ENCODE data around the gene TARP.
A peak's percentile ranks its signal among the peaks of the same experiment; 100 is the strongest.

Gene TARP

DNA sequence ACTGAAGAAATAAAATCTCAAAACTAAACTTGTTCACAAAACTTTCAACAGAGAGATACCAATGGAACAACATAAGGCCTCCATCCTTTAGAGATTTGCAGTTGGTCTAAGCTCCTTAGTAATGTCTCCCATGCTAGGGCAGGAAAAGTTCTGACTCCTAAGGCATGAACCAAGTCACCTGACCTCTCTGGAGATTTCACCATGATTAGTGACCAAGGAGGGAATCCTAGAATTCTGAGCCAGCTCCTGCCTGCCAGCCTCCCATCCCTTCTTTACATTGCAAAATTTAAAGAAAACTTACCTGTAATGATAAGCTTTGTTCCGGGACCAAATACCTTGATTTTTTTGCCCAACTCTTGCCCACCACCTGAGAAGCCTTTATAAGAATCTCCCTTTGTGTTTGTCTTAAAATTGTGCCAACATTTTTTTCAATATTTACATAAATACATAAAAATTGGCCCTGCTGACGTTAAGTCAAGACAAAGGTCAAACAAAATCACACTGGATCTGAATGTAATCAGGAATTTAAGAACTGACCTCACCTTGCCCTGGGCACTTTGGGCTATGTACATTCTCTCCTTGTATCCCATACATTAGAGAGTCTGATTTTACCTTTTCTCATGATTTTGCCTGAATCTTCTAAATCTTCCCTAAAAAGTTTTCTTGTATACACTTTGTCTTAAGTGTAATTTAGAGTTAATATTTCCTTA is at the start of gene TARP:
TARP (minus strand) TSS at position 351 of the 710 bp plus-strand sequence.
- Histone ChIP-seq H3K4me3 (ENCODE audit: low read length) (no peak within 1 kb of the TSS), H4K20me1 (ENCODE audit: insufficient read depth, low read depth, low read length) (no peaks in the 10 kb centered on the region), H3K27me3 (ENCODE audit: low read length) (no peaks in the 10 kb centered on the region), H3K9me2 (replicated peaks; ENCODE audit: insufficient read depth, low read length) (no peaks in the 10 kb centered on the region), H3K4me2 (ENCODE audit: low read depth, low read length, poor library complexity, severe bottlenecking) (no peak within 1 kb of the TSS), H3K79me2 (ENCODE audit: low read length) (no peaks in the 10 kb centered on the region), H3K4me1 (ENCODE audit: low read length) (no peaks in the 10 kb centered on the region), H2AFZ (ENCODE audit: low read length) (no peak within 1 kb of the TSS), H3K9me3 (ENCODE audit: low read length) (no peaks in the 10 kb centered on the region), H3K9ac (ENCODE audit: low read length) (no peak within 1 kb of the TSS), H3K36me3 (ENCODE audit: insufficient read depth, low read length) (no peaks in the 10 kb centered on the region), H3K27ac (ENCODE audit: low read length) (no peak within 1 kb of the TSS)
- DNase-seq = no peak

DNA sequence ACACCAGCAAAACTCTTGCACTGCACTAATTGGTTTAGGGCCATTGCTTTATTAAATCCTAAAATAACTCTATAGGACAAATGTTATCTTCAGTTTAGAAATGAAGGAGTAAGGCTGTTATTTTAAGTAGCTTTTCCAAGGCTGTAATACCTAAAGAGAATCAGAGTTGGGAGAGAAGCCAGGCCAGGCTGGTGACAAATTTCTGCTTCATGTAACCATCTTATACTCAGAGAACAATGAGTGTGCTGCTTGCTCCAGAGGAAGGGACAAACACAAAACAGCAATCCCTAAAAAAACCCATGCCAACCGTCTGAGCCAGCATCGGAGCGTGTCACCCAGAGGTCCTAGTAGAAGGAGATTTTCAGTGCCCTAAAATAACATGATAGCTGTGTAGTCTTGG is 49.7 kb upstream of the TARP start:
- H3K9me3 ChIP-seq (ENCODE audit: low read length) = no peaks in the 10 kb centered on the region
- no peaks in the 10 kb centered on the region for H3K36me3 ChIP-seq (ENCODE audit: insufficient read depth, low read length)
- no peak overlapping the region for H3K4me2 ChIP-seq (ENCODE audit: low read depth, low read length, poor library complexity, severe bottlenecking)
- DNase-seq = no peak
- H3K79me2 ChIP-seq (ENCODE audit: low read length) = no peaks in the 10 kb centered on the region
- no peak overlapping the region for H3K4me3 ChIP-seq (ENCODE audit: low read length)
- no peaks in the 10 kb centered on the region for H3K9me2 ChIP-seq (replicated peaks; ENCODE audit: insufficient read depth, low read length)
- H3K9ac ChIP-seq (ENCODE audit: low read length) = no peak overlapping the region
- H2AFZ ChIP-seq (ENCODE audit: low read length) = no peak overlapping the region
- H3K27me3 ChIP-seq (ENCODE audit: low read length) = no peaks in the 10 kb centered on the region
- H4K20me1 ChIP-seq (ENCODE audit: insufficient read depth, low read depth, low read length) = no peaks in the 10 kb centered on the region
- H3K4me1 ChIP-seq (ENCODE audit: low read length) = no peaks in the 10 kb centered on the region
- H3K27ac ChIP-seq (ENCODE audit: low read length) = no peak overlapping the region

GRCh38 chr7:38322461-38322860 is 49.0 kb upstream of the TARP start:
- Histone ChIP-seq H2AFZ (ENCODE audit: low read length) (no peak overlapping the region), H3K4me1 (ENCODE audit: low read length) (no peaks in the 10 kb centered on the region), H3K4me2 (ENCODE audit: low read depth, low read length, poor library complexity, severe bottlenecking) (no peak overlapping the region)

DNA sequence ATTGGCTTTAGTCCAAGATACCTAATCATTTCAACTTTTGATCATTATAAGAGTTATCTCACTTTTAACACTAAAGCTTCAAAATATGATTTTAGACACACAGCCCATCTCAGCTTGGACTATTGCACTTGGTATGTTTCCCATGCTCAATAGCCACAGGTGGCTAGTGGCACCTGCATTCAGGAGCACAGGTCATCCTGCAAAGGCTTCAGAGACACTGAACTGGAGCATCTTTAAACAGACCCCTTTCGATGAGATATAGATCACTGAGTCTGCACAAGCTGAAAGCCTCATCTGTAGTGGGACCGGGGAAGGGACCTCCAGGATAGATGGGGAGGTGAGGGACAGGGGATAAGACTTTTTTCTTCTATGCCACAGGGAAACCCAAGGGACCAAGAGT is 48.5 kb upstream of the TARP start:
- H3K9ac ChIP-seq (ENCODE audit: low read length) = no peak overlapping the region
- no peaks in the 10 kb centered on the region for H3K4me1 ChIP-seq (ENCODE audit: low read length)
- no peaks in the 10 kb centered on the region for H3K27me3 ChIP-seq (ENCODE audit: low read length)
- no peaks in the 10 kb centered on the region for H3K9me2 ChIP-seq (replicated peaks; ENCODE audit: insufficient read depth, low read length)
- H3K36me3 ChIP-seq (ENCODE audit: insufficient read depth, low read length) = no peaks in the 10 kb centered on the region
- no peak overlapping the region for H3K27ac ChIP-seq (ENCODE audit: low read length)
- H3K9me3 ChIP-seq (ENCODE audit: low read length) = no peaks in the 10 kb centered on the region
- no peak overlapping the region for H3K4me3 ChIP-seq (ENCODE audit: low read length)
- H2AFZ ChIP-seq (ENCODE audit: low read length) = no peak overlapping the region
- H3K4me2 ChIP-seq (ENCODE audit: low read depth, low read length, poor library complexity, severe bottlenecking) = no peak overlapping the region
- DNase-seq = no peak
- no peaks in the 10 kb centered on the region for H3K79me2 ChIP-seq (ENCODE audit: low read length)
- H4K20me1 ChIP-seq (ENCODE audit: insufficient read depth, low read depth, low read length) = no peaks in the 10 kb centered on the region

More at GRCh38 chr7:38322461-38322860, 49.0 kb upstream of the TARP start:
- Histone ChIP-seq H3K79me2 (ENCODE audit: low read length) (no peaks in the 10 kb centered on the region), H3K9me3 (ENCODE audit: low read length) (no peaks in the 10 kb centered on the region), H3K27ac (ENCODE audit: low read length) (no peak overlapping the region), H3K9ac (ENCODE audit: low read length) (no peak overlapping the region), H3K36me3 (ENCODE audit: insufficient read depth, low read length) (no peaks in the 10 kb centered on the region), H3K27me3 (ENCODE audit: low read length) (no peaks in the 10 kb centered on the region), H3K9me2 (replicated peaks; ENCODE audit: insufficient read depth, low read length) (no peaks in the 10 kb centered on the region), H4K20me1 (ENCODE audit: insufficient read depth, low read depth, low read length) (no peaks in the 10 kb centered on the region), H3K4me3 (ENCODE audit: low read length) (no peak overlapping the region)
- no peak for DNase-seq

DNA sequence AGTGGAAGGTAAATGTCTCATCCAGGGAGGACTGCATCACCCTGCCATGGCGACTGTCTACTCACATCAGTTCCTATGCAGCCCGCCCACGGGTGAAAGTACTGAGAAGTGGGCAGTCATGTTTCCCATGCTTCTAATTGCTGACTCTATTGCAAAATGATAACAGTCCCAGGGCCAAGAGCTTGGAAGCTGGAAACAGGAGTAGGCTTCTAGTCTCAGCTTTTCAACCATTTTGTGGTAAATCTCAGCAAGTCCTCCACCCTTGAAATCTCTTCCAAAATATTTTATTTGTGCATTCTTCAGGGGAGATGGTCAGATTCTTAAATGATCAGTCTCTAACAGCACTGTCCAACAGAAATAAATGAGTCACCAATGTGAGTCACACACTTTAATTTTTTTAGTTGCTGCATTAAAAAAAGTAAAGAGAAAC is 48.1 kb upstream of the TARP start:
- Histone ChIP-seq H3K9me2 (replicated peaks; ENCODE audit: insufficient read depth, low read length) (no peaks in the 10 kb centered on the region), H3K27ac (ENCODE audit: low read length) (no peak overlapping the region), H3K79me2 (ENCODE audit: low read length) (no peaks in the 10 kb centered on the region), H2AFZ (ENCODE audit: low read length) (no peak overlapping the region), H3K4me3 (ENCODE audit: low read length) (no peak overlapping the region), H3K9ac (ENCODE audit: low read length) (no peak overlapping the region), H3K9me3 (ENCODE audit: low read length) (no peaks in the 10 kb centered on the region), H4K20me1 (ENCODE audit: insufficient read depth, low read depth, low read length) (no peaks in the 10 kb centered on the region), H3K36me3 (ENCODE audit: insufficient read depth, low read length) (no peaks in the 10 kb centered on the region), H3K27me3 (ENCODE audit: low read length) (no peaks in the 10 kb centered on the region), H3K4me1 (ENCODE audit: low read length) (no peaks in the 10 kb centered on the region), H3K4me2 (ENCODE audit: low read depth, low read length, poor library complexity, severe bottlenecking) (no peak overlapping the region)
- DNase-seq = no peak

GRCh38 chr7:38321050-38321449 is 47.6 kb upstream of the TARP start:
- no peaks in the 10 kb centered on the region for H3K27me3 ChIP-seq (ENCODE audit: low read length)
- no peak overlapping the region for H3K4me3 ChIP-seq (ENCODE audit: low read length)
- no peaks in the 10 kb centered on the region for H3K9me3 ChIP-seq (ENCODE audit: low read length)
- H2AFZ ChIP-seq (ENCODE audit: low read length) = no peak overlapping the region
- H3K79me2 ChIP-seq (ENCODE audit: low read length) = no peaks in the 10 kb centered on the region
- H3K36me3 ChIP-seq (ENCODE audit: insufficient read depth, low read length) = no peaks in the 10 kb centered on the region
- H3K9me2 ChIP-seq (replicated peaks; ENCODE audit: insufficient read depth, low read length) = no peaks in the 10 kb centered on the region
- H3K9ac ChIP-seq (ENCODE audit: low read length) = no peak overlapping the region
- DNase-seq = no peak
- no peaks in the 10 kb centered on the region for H4K20me1 ChIP-seq (ENCODE audit: insufficient read depth, low read depth, low read length)
- H3K27ac ChIP-seq (ENCODE audit: low read length) = no peak overlapping the region
- no peaks in the 10 kb centered on the region for H3K4me1 ChIP-seq (ENCODE audit: low read length)
- no peak overlapping the region for H3K4me2 ChIP-seq (ENCODE audit: low read depth, low read length, poor library complexity, severe bottlenecking)

DNA sequence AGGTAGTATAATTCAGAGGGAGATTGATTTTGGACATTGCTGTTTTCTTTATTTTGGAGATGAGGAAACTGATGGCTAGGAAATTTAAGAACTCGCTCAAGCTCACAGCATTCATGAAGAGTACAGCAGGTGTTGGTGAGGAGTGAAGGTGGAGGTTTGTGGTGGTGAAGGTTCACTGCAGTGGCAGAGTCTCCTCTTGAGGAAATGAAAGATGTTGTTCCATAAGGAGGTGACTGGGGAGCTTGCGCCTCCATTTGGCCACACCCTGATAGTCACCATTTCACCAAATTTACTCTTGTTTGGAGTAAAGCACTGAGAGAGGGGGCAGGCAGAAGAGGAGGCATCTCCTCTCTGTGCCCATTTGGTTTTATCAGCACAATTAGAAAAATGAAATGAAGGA is 46.4 kb upstream of the TARP start:
- H2AFZ ChIP-seq (ENCODE audit: low read length) = no peak overlapping the region
- H3K9me3 ChIP-seq (ENCODE audit: low read length) = no peaks in the 10 kb centered on the region
- no peak overlapping the region for H3K9ac ChIP-seq (ENCODE audit: low read length)
- H3K27ac ChIP-seq (ENCODE audit: low read length) = no peak overlapping the region
- no peaks in the 10 kb centered on the region for H3K27me3 ChIP-seq (ENCODE audit: low read length)
- no peaks in the 10 kb centered on the region for H3K36me3 ChIP-seq (ENCODE audit: insufficient read depth, low read length)
- no peaks in the 10 kb centered on the region for H4K20me1 ChIP-seq (ENCODE audit: insufficient read depth, low read depth, low read length)
- H3K4me3 ChIP-seq (ENCODE audit: low read length) = no peak overlapping the region
- no peaks in the 10 kb centered on the region for H3K79me2 ChIP-seq (ENCODE audit: low read length)
- no peaks in the 10 kb centered on the region for H3K9me2 ChIP-seq (replicated peaks; ENCODE audit: insufficient read depth, low read length)
- H3K4me1 ChIP-seq (ENCODE audit: low read length) = no peaks in the 10 kb centered on the region
- DNase-seq = no peak
- no peak overlapping the region for H3K4me2 ChIP-seq (ENCODE audit: low read depth, low read length, poor library complexity, severe bottlenecking)

GRCh38 chr7:38318803-38319416 is 45.5 kb upstream of the TARP start:
- Histone ChIP-seq H3K4me3 (ENCODE audit: low read length) (no peak overlapping the region), H3K9me2 (replicated peaks; ENCODE audit: insufficient read depth, low read length) (no peaks in the 10 kb centered on the region), H3K9ac (ENCODE audit: low read length) (no peak overlapping the region), H4K20me1 (ENCODE audit: insufficient read depth, low read depth, low read length) (no peaks in the 10 kb centered on the region), H3K27ac (ENCODE audit: low read length) (no peak overlapping the region), H3K9me3 (ENCODE audit: low read length) (no peaks in the 10 kb centered on the region), H3K27me3 (ENCODE audit: low read length) (no peaks in the 10 kb centered on the region), H3K4me1 (ENCODE audit: low read length) (no peaks in the 10 kb centered on the region), H3K36me3 (ENCODE audit: insufficient read depth, low read length) (no peaks in the 10 kb centered on the region), H2AFZ (ENCODE audit: low read length) (no peak overlapping the region), H3K4me2 (ENCODE audit: low read depth, low read length, poor library complexity, severe bottlenecking) (no peak overlapping the region), H3K79me2 (ENCODE audit: low read length) (no peaks in the 10 kb centered on the region)
- peak; percentile 73 for DNase-seq
